Epithelial cell of esophagus (primary cell): ENCODE results near the gene CHM.
A peak's percentile ranks its signal among the peaks of the same experiment; 100 is the strongest.

Source experiments
- DNase-seq: peaks from one replicate; pipeline ENCODE4 v3.0.0; 2010; ENCODE audit warnings: low read depth
- H3K4me3 ChIP-seq: 2 replicates; pipeline ENCODE4 v1.5.1; 2011; ENCODE audit warnings: mild to moderate bottlenecking, low read length, control low read depth
- CTCF ChIP-seq: IDR thresholded peaks from 2 replicates; pipeline ENCODE4 v1.5.1; 2011; ENCODE audit warnings: low read depth, mild to moderate bottlenecking, low read length, control low read depth, inconsistent platforms; ENCODE audit not compliant: insufficient read depth; ENCODE audit errors: missing control alignments

CHM gene

GRCh38 chrX:86047174-86047935 is at the start of gene CHM:
Gene CHM, minus strand, starts transcription at chrX:86047558. Its CDS starts 26 bp downstream, at chrX:86047532.
- peak within 1 kb of the TSS; percentile 76 for H3K4me3 ChIP-seq
- TF ChIP-seq CTCF = no peak
- peak; percentile 82 for DNase-seq

GRCh38 chrX:86078650-86079049 is 31.3 kb upstream of the CHM start:
- no peak for DNase-seq
- no peak overlapping the region for H3K4me3 ChIP-seq
- TF ChIP-seq CTCF = no peak

GRCh38 chrX:86066998-86067397 is 19.6 kb upstream of the CHM start:
- no peak for TF ChIP-seq CTCF
- H3K4me3 ChIP-seq = no peak overlapping the region
- DNase-seq = no peak

- no peak overlapping the region for H3K4me3 ChIP-seq
- TF ChIP-seq CTCF = no peak
- no peak for DNase-seq
Measured at GRCh38 chrX:86061407-86061806, 14.0 kb upstream of the CHM start.

GRCh38 chrX:86051741-86052140 is 4.4 kb upstream of the CHM start:
- DNase-seq = no peak
- no peak for TF ChIP-seq CTCF

GRCh38 chrX:86047936-86048280 is 550 bp upstream of the CHM start:
- TF ChIP-seq CTCF = no peak
- H3K4me3 ChIP-seq = peak overlapping the region; percentile 76
- DNase-seq = no peak

More at GRCh38 chrX:86051741-86052140, 4.4 kb upstream of the CHM start:
- no peak overlapping the region for H3K4me3 ChIP-seq

- no peak overlapping the region for H3K4me3 ChIP-seq
- no peak for DNase-seq
- no peak for TF ChIP-seq CTCF
Measured at GRCh38 chrX:86044216-86044615, 3.1 kb downstream of the CHM start.
